Natural killer cell (primary cell): ENCODE measurements around the gene CCNQ. TPM values are rescaled to one million over a fixed set of nuclear protein-coding genes. Genes with fewer than 3 reads are reported as not detected.
A peak's percentile ranks its signal among the peaks of the same experiment; 100 is the strongest.

Experiments
- ATAC-seq, 3 donors: fragments of 150-1000 bp in 2 of 3; fragments of 200-7000 bp in 1 of 3; cut with Tn5 transposase; 1 replicate in 1 of 3; 2 replicates in 2 of 3; pipeline ENCODE4 v1.10.0; 2021; ENCODE audit warnings: mild to moderate bottlenecking in 2 of 3, moderate library complexity in 2 of 3
- DNase-seq, 2 donors: peaks; one replicate each; pipeline versions ENCODE4 v3.0.0 to v3.0.0-alpha.2; 2013 to 2021; ENCODE audit warnings: mixed read lengths in 1 of 2
- H3K27ac ChIP-seq: one replicate; pipeline ENCODE4 v1.5.1; 2013; ENCODE audit warnings: mild to moderate bottlenecking, low read length
- H3K27me3 ChIP-seq: one replicate; pipeline ENCODE4 v1.6.1; 2013; ENCODE audit warnings: low read length; ENCODE audit not compliant: control insufficient read depth, insufficient read depth
- H3K36me3 ChIP-seq: one replicate; pipeline ENCODE4 v1.6.1; 2013; ENCODE audit warnings: low read length; ENCODE audit not compliant: control insufficient read depth, insufficient read depth
- H3K4me1 ChIP-seq: one replicate; pipeline ENCODE4 v1.6.1; 2013; ENCODE audit warnings: low read length; ENCODE audit not compliant: control insufficient read depth, insufficient read depth
- H3K4me3 ChIP-seq: one replicate; pipeline ENCODE4 v1.5.1; 2013; ENCODE audit warnings: low read length
- H3K9me3 ChIP-seq: one replicate; pipeline ENCODE4 v1.6.1; 2013; ENCODE audit warnings: low read length; ENCODE audit not compliant: control insufficient read depth, insufficient read depth
- H3K27ac Mint-ChIP-seq, 2 donors: one replicate each; pipeline ENCODE4 v1.8.0; 2022; ENCODE audit warnings: mild to moderate bottlenecking in 2 of 2, mixed read lengths in 2 of 2, moderate library complexity in 1 of 2
- H3K27me3 Mint-ChIP-seq, 2 donors: one replicate each; pipeline ENCODE4 v1.8.0; 2022; ENCODE audit warnings: low read depth in 2 of 2, mixed read lengths in 2 of 2
- H3K36me3 Mint-ChIP-seq: one replicate; pipeline ENCODE4 v1.8.0; 2022; ENCODE audit warnings: mixed read lengths
- H3K4me1 Mint-ChIP-seq, 2 donors: one replicate each; pipeline ENCODE4 v1.8.0; 2022; ENCODE audit warnings: mixed read lengths in 2 of 2
- H3K4me3 Mint-ChIP-seq: one replicate; pipeline ENCODE4 v1.8.0; 2022; ENCODE audit warnings: mild to moderate bottlenecking, moderate library complexity, mixed read lengths
- H3K9me3 Mint-ChIP-seq, 2 donors: one replicate each; pipeline ENCODE4 v1.8.0; 2022; ENCODE audit warnings: mixed read lengths in 2 of 2
- WGBS: methylation state at CpG from one replicate; pipeline ENCODE4 v1.1.7; 2013; ENCODE audit warnings: missing lambda C conversion rate; ENCODE audit not compliant: insufficient coverage; 5-methylcytosine and 5-hydroxymethylcytosine counted together
- intact Hi-C: fragments of 100-400 bp; cut with micrococcal nuclease; formaldehyde crosslinking; loops from one replicate; pipeline ENCODE4 v1.14.2; 2022
- total RNA-seq, 4 donors: library from RNA; stranded (reverse); fragments of 120-200 nt in 1 of 4; gene quantifications; one replicate each; pipeline versions ENCODE4 v1.2.3 to v1.2.4, GENCODE V29; 2013 to 2022
- TF ChIP-seq, protein P1 (sequence below): fragments of 200-600 bp; IDR thresholded peaks from one replicate; pipeline ENCODE4 v1.8.0; 2022; ENCODE audit warnings: antibody characterized with exemption

Gene CCNQ
- total RNA-seq, 3 donors from 2014 or later (not counting 1 experiment from before 2014, with no cell fraction given): 9.0 to 17.2 (median 12.5) TPM

DNA sequence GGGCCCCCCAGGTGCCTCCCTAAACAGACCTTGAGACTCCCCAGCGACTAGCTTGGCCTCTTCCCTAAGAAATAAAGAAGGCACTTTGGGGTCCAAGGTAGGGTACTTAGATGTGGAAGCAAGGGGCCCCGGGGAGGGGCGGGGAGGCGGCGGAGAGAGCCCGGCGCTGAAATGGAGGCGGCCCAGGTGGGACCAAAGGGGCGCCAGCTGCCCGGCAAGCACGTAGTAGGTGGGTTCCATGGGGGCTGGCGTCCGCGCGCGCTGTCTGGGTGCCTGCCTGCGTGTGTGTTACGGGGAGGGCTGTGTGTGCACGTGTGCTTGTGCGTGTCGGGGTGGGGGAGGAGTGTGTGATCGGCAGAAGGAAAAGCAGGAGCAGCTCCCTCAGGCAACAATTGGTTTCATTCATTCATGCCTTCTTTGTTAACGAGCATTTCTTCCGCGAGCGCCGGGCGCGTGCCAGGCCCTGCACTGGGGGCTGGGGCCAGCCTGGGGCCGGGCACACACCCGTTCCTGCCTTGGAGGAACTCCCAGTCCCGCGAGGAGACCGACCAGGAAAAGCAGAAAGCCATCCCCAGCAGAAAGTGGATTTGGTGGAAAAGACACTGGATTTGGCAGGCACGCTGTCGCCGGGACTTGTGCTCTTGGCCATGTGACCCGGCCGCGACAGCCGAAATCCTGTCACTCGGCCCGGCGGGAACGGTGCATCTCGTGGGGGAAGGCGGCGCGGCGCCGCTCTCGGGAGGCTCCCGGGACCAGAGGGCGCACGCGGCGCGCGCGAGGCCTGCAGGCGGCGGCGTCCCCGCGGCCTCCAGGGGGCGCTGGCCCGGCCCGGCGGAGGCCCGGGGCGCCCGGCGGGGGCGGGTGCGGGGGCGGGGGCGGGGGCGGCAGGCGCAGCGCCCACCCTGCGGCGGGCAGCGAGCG is 44.8 kb upstream of the CCNQ start:
- peak in 1 of 2 donors; percentile 56 for DNase-seq
- peaks cover 10% of the 10 kb centered on the region for H3K27me3 ChIP-seq

DNA sequence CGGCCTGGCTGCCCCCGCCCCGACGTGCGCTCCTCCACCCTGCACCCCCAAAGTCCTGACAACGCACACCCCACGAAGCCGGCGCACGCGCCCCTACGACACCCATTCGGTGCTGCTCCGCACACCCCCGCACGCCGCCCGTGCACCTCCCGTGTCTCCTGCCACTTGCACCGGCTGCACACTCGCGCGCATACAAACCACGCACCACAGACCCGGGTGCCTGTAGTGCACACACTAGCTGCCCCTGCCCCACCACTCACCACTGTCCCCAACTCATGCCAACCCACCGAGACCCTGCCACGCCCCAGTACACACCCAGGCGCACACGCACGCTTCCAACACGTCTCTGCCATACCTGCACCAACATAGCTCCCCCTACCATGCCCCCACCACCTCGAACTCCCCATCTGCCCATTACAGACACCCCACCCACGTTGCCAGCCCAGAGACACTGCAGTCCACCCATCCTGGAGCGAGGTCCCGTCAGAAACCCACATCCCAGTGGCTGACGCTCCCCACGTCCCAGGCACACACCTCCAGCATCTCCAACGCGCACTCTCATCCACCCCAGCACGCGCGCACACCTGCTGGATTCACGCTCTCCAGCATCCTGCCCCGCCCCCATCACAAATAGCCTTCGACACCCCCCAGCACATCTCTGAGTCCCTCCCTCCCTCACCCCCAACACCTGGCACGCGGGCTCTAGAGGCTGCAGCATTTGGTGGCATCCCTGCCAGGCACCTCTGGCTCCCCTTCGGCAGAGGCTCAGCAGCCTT is 43.9 kb upstream of the CCNQ start:
- intact Hi-C loops: no loop called here
- Mint-ChIP-seq H3K27ac (no peak overlapping the region), H3K4me3 (no peak overlapping the region), H3K36me3 (no peaks in the 10 kb centered on the region), H3K9me3 (no peaks in the 10 kb centered on the region), H3K27me3 (peaks cover 0 to 20% of the 10 kb centered on the region in 2 donors), H3K4me1 (no peaks in the 10 kb centered on the region)
- no peaks in the 10 kb centered on the region for H3K36me3 ChIP-seq
- H3K4me1 ChIP-seq: peaks cover 15% of the 10 kb centered on the region
- WGBS: 8% methylated on average over 44 of the region's 48 CpGs
- H3K27me3 ChIP-seq: peaks cover 10% of the 10 kb centered on the region
- DNase-seq (no peak), ATAC-seq (no peak)
- no peak overlapping the region for H3K4me3 ChIP-seq
- TF ChIP-seq, protein P1, sequence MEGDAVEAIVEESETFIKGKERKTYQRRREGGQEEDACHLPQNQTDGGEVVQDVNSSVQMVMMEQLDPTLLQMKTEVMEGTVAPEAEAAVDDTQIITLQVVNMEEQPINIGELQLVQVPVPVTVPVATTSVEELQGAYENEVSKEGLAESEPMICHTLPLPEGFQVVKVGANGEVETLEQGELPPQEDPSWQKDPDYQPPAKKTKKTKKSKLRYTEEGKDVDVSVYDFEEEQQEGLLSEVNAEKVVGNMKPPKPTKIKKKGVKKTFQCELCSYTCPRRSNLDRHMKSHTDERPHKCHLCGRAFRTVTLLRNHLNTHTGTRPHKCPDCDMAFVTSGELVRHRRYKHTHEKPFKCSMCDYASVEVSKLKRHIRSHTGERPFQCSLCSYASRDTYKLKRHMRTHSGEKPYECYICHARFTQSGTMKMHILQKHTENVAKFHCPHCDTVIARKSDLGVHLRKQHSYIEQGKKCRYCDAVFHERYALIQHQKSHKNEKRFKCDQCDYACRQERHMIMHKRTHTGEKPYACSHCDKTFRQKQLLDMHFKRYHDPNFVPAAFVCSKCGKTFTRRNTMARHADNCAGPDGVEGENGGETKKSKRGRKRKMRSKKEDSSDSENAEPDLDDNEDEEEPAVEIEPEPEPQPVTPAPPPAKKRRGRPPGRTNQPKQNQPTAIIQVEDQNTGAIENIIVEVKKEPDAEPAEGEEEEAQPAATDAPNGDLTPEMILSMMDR: no peak
- H3K9me3 ChIP-seq: no peaks in the 10 kb centered on the region
- H3K27ac ChIP-seq: no peak overlapping the region

More for the DNA sequence above, 44.8 kb upstream of the CCNQ start:
- no peak overlapping the region for H3K27ac ChIP-seq
- Mint-ChIP-seq H3K4me1 (no peaks in the 10 kb centered on the region), H3K27ac (no peak overlapping the region), H3K27me3 (peaks cover 0 to 20% of the 10 kb centered on the region in 2 donors), H3K9me3 (no peaks in the 10 kb centered on the region), H3K36me3 (no peaks in the 10 kb centered on the region), H3K4me3 (no peak overlapping the region)
- 2% methylated on average over 77 of the region's 84 CpGs for WGBS
- intact Hi-C loops: no loop called here
- no peaks in the 10 kb centered on the region for H3K9me3 ChIP-seq
- H3K36me3 ChIP-seq: no peaks in the 10 kb centered on the region
- peak in 1 of 3 donors; percentile 49 for ATAC-seq
- TF ChIP-seq, protein P1: no peak
- H3K4me3 ChIP-seq: no peak overlapping the region
- peaks cover 15% of the 10 kb centered on the region for H3K4me1 ChIP-seq

DNA sequence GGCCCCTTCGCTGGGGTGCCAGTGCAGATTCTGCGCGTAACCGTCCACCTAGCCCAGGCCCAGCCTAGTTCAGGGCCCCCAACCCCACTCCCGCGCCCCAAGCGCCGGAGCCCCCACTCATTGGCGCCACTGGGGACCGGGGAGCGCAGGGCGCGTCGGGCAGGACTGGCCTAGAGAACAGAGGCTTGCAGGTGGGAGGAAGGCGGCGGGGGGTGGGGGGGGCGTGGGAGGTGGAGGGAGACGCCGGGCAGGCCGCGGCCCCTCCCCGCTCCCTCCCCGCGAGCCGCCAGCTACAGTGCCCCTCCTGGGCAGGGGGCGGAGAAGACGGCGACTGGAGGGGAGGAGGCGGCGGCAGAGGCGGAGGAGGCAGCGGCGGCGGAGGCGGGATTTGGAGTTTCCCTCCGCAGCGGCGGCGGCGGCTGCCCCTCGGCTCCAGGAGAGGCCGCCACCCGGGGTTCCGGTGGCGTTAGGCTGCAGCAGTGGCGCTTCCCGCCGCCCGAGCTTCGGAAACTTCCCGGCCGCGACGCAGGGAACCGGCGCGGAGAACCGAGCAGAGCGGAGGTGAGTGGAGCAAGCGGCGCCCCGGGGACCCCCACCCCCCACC is 43.2 kb upstream of the CCNQ start:
- Mint-ChIP-seq H3K27me3 (peaks cover 0 to 20% of the 10 kb centered on the region in 2 donors), H3K4me1 (no peaks in the 10 kb centered on the region), H3K4me3 (no peak overlapping the region), H3K36me3 (no peaks in the 10 kb centered on the region), H3K9me3 (no peaks in the 10 kb centered on the region), H3K27ac (no peak overlapping the region)
- DNase-seq (peak in 1 of 2 donors; percentile 26), ATAC-seq (no peak)
- H3K4me3 ChIP-seq: no peak overlapping the region
- peaks cover 11% of the 10 kb centered on the region for H3K4me1 ChIP-seq
- no peaks in the 10 kb centered on the region for H3K36me3 ChIP-seq
- TF ChIP-seq, protein P1: no peak
- H3K9me3 ChIP-seq: no peaks in the 10 kb centered on the region
- WGBS: under 1% methylated on average over 38 of the region's 62 CpGs
- intact Hi-C loops: no loop called here
- H3K27me3 ChIP-seq: peaks cover 10% of the 10 kb centered on the region
- no peak overlapping the region for H3K27ac ChIP-seq
